Prostate gland (tissue), 2 donors: ENCODE measurements around the gene UPF1.

Experiments
- POLR2A ChIP-seq: fragments of 450-650 bp; IDR thresholded peaks from one replicate; pipeline ENCODE4 v1.6.1; 2016; ENCODE audit warnings: antibody characterized with exemption, mild to moderate bottlenecking
- POLR2AphosphoS5 ChIP-seq: sonication (generic); formaldehyde crosslinking; IDR thresholded peaks from one replicate; pipeline ENCODE4 v1.6.1; 2017; ENCODE audit warnings: antibody characterized with exemption
- TF ChIP-seq, protein P1 (sequence below), 4 experiments: fragments of 200-600 bp in 2 of 4; fragments of 450-650 bp in 2 of 4; sonication (generic) in 2 of 4; IDR thresholded peaks; 1 replicate in 3 of 4; 2 replicates in 1 of 4; pipeline ENCODE4 v1.5.1; 2016 to 2019; ENCODE audit warnings: antibody characterized with exemption in 4 of 4, mild to moderate bottlenecking in 2 of 4, moderate library complexity in 2 of 4

DNA sequence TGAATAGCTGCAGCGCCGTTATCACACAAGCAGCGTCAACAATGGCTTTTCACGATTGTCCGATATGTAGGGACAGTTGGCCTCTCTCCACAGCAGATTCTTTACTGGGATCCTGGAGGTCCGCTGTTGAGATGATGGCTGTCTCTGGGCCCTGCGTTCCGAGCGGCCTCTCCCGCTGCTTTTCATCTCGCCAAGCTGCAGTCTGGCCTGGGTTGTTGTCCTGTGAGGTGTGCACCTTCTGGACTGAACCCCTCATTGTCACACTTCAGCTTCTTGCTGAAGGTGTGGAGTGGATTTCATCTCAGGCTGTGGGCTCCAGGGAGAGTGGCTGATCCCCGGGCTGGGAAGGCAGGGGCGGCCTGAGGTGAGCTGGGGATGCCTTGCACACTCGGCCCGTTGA lies 9.6 kb downstream of the UPF1 start:
- TF ChIP-seq, protein P1, sequence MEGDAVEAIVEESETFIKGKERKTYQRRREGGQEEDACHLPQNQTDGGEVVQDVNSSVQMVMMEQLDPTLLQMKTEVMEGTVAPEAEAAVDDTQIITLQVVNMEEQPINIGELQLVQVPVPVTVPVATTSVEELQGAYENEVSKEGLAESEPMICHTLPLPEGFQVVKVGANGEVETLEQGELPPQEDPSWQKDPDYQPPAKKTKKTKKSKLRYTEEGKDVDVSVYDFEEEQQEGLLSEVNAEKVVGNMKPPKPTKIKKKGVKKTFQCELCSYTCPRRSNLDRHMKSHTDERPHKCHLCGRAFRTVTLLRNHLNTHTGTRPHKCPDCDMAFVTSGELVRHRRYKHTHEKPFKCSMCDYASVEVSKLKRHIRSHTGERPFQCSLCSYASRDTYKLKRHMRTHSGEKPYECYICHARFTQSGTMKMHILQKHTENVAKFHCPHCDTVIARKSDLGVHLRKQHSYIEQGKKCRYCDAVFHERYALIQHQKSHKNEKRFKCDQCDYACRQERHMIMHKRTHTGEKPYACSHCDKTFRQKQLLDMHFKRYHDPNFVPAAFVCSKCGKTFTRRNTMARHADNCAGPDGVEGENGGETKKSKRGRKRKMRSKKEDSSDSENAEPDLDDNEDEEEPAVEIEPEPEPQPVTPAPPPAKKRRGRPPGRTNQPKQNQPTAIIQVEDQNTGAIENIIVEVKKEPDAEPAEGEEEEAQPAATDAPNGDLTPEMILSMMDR (IDR thresholded peaks at IDR 0.05) = no peak
- TF ChIP-seq POLR2A = no peak
- TF ChIP-seq POLR2AphosphoS5 = no peak
